Inferior parietal cortex (tissue), 1 donor: Measurements from ENCODE around the gene ZNF354C.

Experiments used
- DNase-seq: peaks from one replicate; pipeline ENCODE4 v3.0.0-alpha.2; 2016; ENCODE audit errors: extremely low spot score

ZNF354C gene

GRCh38 chr5:179127136-179128040, 67.2 kb downstream of the ZNF354C start:
- DNase-seq = no peak

- no peak for DNase-seq
Measured at GRCh38 chr5:179128041-179128365, 67.8 kb downstream of the ZNF354C start.

- DNase-seq = no peak
Measured at GRCh38 chr5:179128976-179129375, 68.8 kb downstream of the ZNF354C start.

GRCh38 chr5:179129607-179130071, 69.5 kb downstream of the ZNF354C start:
- DNase-seq = no peak

GRCh38 chr5:179130101-179130681, 70.0 kb downstream of the ZNF354C start:
- DNase-seq = no peak

GRCh38 chr5:179131321-179131835, 71.2 kb downstream of the ZNF354C start:
- no peak for DNase-seq

GRCh38 chr5:179131886-179132585, 71.9 kb downstream of the ZNF354C start:
- DNase-seq = no peak

- DNase-seq = no peak
Measured at GRCh38 chr5:179132586-179133355, 72.6 kb downstream of the ZNF354C start.
